IMR-90 (cell line): ENCODE measurements around the gene FBLN1. TPM values are rescaled to one million over a fixed set of nuclear protein-coding genes. Genes with fewer than 3 reads are reported as not detected.

Experiments used
- ATAC-seq: fragments of 200-7000 bp; cut with Tn5 transposase; 2 replicates; pipeline ENCODE4 v1.9.1; 2020; ENCODE audit warnings: low read depth, mild to moderate bottlenecking, moderate library complexity
- BruUV-seq: library from RNA; stranded (reverse); fragments of 400-500 nt; replicated peaks from 2 replicates; lab custom pipeline; 2021; lab: Mats Ljungman, UMichigan
- CTCF ChIA-PET: fragments of 300-600 bp; formaldehyde crosslinking; extraction: SDS; loops from one replicate; lab custom pipeline; 2021; ENCODE audit warnings: antibody characterized with exemption; lab: Yijun Ruan, JAX
- POLR2A ChIA-PET: fragments of 300-600 bp; sonication (Branson Sonifier 250); formaldehyde crosslinking; loops from one replicate; lab custom pipeline; 2022; ENCODE audit warnings: antibody characterized with exemption; ENCODE audit not compliant: unreplicated experiment; lab: Charles Lee
- DNase-seq: peaks from one replicate; pipeline ENCODE4 v3.0.0; 2013
- H2AFZ ChIP-seq: replicated peaks from 2 replicates; pipeline ENCODE3; 2013; ENCODE audit warnings: low read length, mild to moderate bottlenecking; ENCODE audit not compliant: poor library complexity
- H2AK5ac ChIP-seq: 2 replicates; pipeline ENCODE4 v1.6.1; 2013; ENCODE audit warnings: low read depth, low read length, inconsistent platforms
- H2AK9ac ChIP-seq: replicated peaks from 2 replicates; pipeline ENCODE3; 2013; ENCODE audit warnings: mild to moderate bottlenecking, low read depth, low read length, moderate library complexity; ENCODE audit not compliant: poor library complexity
- H2BK120ac ChIP-seq: 2 replicates; pipeline ENCODE4 v1.6.1; 2013; ENCODE audit warnings: low read depth, low read length, inconsistent platforms
- H2BK15ac ChIP-seq: 3 replicates; pipeline ENCODE4 v1.6.1; 2013; ENCODE audit warnings: low read depth, low read length, inconsistent platforms
- H2BK20ac ChIP-seq: 2 replicates; pipeline ENCODE4 v1.6.1; 2013; ENCODE audit warnings: low read depth, mild to moderate bottlenecking, inconsistent platforms, low read length, moderate library complexity
- H2BK5ac ChIP-seq: 2 replicates; pipeline ENCODE4 v1.6.1; 2013; ENCODE audit warnings: mild to moderate bottlenecking, low read depth, low read length, inconsistent platforms; ENCODE audit not compliant: poor library complexity, severe bottlenecking
- H3K14ac ChIP-seq: replicated peaks from 2 replicates; pipeline ENCODE4 v1.6.1; 2013; ENCODE audit warnings: low read depth, low read length, inconsistent platforms
- H3K18ac ChIP-seq: 2 replicates; pipeline ENCODE4 v1.6.1; 2013; ENCODE audit warnings: low read depth, low read length, control low read depth
- H3K23ac ChIP-seq: 2 replicates; pipeline ENCODE4 v1.6.1; 2013; ENCODE audit warnings: low read depth, low read length, inconsistent platforms
- H3K27ac ChIP-seq: 2 replicates; pipeline ENCODE4 v1.5.1; 2013; ENCODE audit warnings: mild to moderate bottlenecking, control low read depth, low read length; ENCODE audit not compliant: insufficient read depth
- H3K27me3 ChIP-seq: 2 replicates; pipeline ENCODE4 v1.6.1; 2013; ENCODE audit warnings: low read length; ENCODE audit not compliant: control insufficient read depth, insufficient read depth
- H3K36me3 ChIP-seq: 2 replicates; pipeline ENCODE4 v1.6.1; 2013; ENCODE audit warnings: low read length, mixed read lengths; ENCODE audit not compliant: control insufficient read depth, insufficient read depth
- H3K4ac ChIP-seq: 2 replicates; pipeline ENCODE4 v1.6.1; 2013; ENCODE audit warnings: low read depth, low read length, inconsistent platforms
- H3K4me1 ChIP-seq: 2 replicates; pipeline ENCODE4 v1.6.1; 2013; ENCODE audit warnings: low read length, mixed read lengths; ENCODE audit not compliant: control insufficient read depth, insufficient read depth
- H3K4me2 ChIP-seq: 2 replicates; pipeline ENCODE4 v1.6.1; 2013; ENCODE audit warnings: low read depth, mild to moderate bottlenecking, control low read depth, low read length, moderate library complexity
- H3K4me3 ChIP-seq: 2 replicates; pipeline ENCODE4 v1.5.1; 2013; ENCODE audit warnings: low read depth, mild to moderate bottlenecking, control low read depth, low read length, moderate library complexity; ENCODE audit not compliant: insufficient read depth
- H3K56ac ChIP-seq: 2 replicates; pipeline ENCODE4 v1.6.1; 2013; ENCODE audit warnings: low read length, inconsistent platforms; ENCODE audit not compliant: insufficient read depth; ENCODE audit errors: extremely low read depth
- H3K79me1 ChIP-seq, 2 experiments: 2 replicates each; pipeline ENCODE4 v1.6.1; 2013; ENCODE audit warnings: low read length in 2 of 2, inconsistent platforms in 1 of 2, low read depth in 1 of 2
- H3K9ac ChIP-seq: 2 replicates; pipeline ENCODE4 v1.6.1; 2013; ENCODE audit warnings: low read depth, low read length, control low read depth
- H3K9me1 ChIP-seq: 2 replicates; pipeline ENCODE4 v1.6.1; 2013; ENCODE audit warnings: low read length, inconsistent platforms; ENCODE audit not compliant: insufficient read depth
- H3K9me3 ChIP-seq: 2 replicates; pipeline ENCODE4 v1.6.1; 2013; ENCODE audit warnings: low read length; ENCODE audit not compliant: control insufficient read depth, insufficient read depth
- H4K20me1 ChIP-seq: 2 replicates; pipeline ENCODE4 v1.6.1; 2013; ENCODE audit warnings: low read length, inconsistent platforms; ENCODE audit not compliant: insufficient read depth
- H4K5ac ChIP-seq: 2 replicates; pipeline ENCODE4 v1.6.1; 2013; ENCODE audit warnings: mild to moderate bottlenecking, low read depth, low read length, control low read depth
- H4K8ac ChIP-seq, 2 experiments: 2 replicates each; pipeline ENCODE4 v1.6.1; 2013; ENCODE audit warnings: low read depth in 2 of 2, low read length in 2 of 2, control low read depth in 1 of 2, inconsistent platforms in 1 of 2
- H4K91ac ChIP-seq: 2 replicates; pipeline ENCODE4 v1.6.1; 2013; ENCODE audit warnings: low read depth, low read length, inconsistent platforms; ENCODE audit not compliant: insufficient read depth
- BHLHE40 ChIP-seq: fragments of 150-350 bp; IDR thresholded peaks from 2 replicates; pipeline ENCODE4 v1.6.1; 2016; ENCODE audit warnings: mild to moderate bottlenecking, low read depth, low read length
- CHD1 ChIP-seq: IDR thresholded peaks from 2 replicates; pipeline ENCODE4 v1.6.1; 2012; ENCODE audit warnings: low read depth, low read length, improper control_type of control experiment
- CTCF ChIP-seq: conservative IDR thresholded peaks from 2 replicates; pipeline ENCODE4 v1.5.1; 2012; ENCODE audit warnings: mild to moderate bottlenecking, low read depth, low read length, improper control_type of control experiment
- ELK1 ChIP-seq: fragments of 150-350 bp; IDR thresholded peaks from 2 replicates; pipeline ENCODE4 v1.6.1; 2016; ENCODE audit warnings: low read depth, mild to moderate bottlenecking, low read length, moderate library complexity, borderline replicate concordance
- FOS ChIP-seq: fragments of 150-350 bp; IDR thresholded peaks from 2 replicates; pipeline ENCODE4 v1.6.1; 2016; ENCODE audit warnings: low read depth, low read length
- MAFK ChIP-seq: IDR thresholded peaks from 2 replicates; pipeline ENCODE4 v1.6.1; 2012; ENCODE audit warnings: low read depth, low read length, improper control_type of control experiment
- MAZ ChIP-seq: IDR thresholded peaks from 2 replicates; pipeline ENCODE4 v1.6.1; 2012; ENCODE audit warnings: low read depth, mild to moderate bottlenecking, low read length, improper control_type of control experiment, moderate library complexity, borderline replicate concordance
- MXI1 ChIP-seq: IDR thresholded peaks from 2 replicates; pipeline ENCODE4 v1.6.1; 2012; ENCODE audit warnings: low read depth, mild to moderate bottlenecking, low read length, moderate library complexity, borderline replicate concordance
- NFE2L2 ChIP-seq: fragments of 150-350 bp; IDR thresholded peaks from 2 replicates; pipeline ENCODE4 v1.6.1; 2016; ENCODE audit warnings: low read depth, mild to moderate bottlenecking, low read length
- POLR2A ChIP-seq: IDR thresholded peaks from 2 replicates; pipeline ENCODE4 v1.6.1; 2012; ENCODE audit warnings: mild to moderate bottlenecking, low read depth, low read length
- RAD21 ChIP-seq: IDR thresholded peaks from 2 replicates; pipeline ENCODE4 v1.6.1; 2012; ENCODE audit warnings: low read length, improper control_type of control experiment
- RFX5 ChIP-seq: IDR thresholded peaks from 2 replicates; pipeline ENCODE4 v1.8.0; 2012; ENCODE audit warnings: low read depth, mild to moderate bottlenecking, low read length, moderate library complexity
- SMC3 ChIP-seq: fragments of 150-350 bp; IDR thresholded peaks from 2 replicates; pipeline ENCODE4 v1.6.1; 2016; ENCODE audit warnings: low read depth, mild to moderate bottlenecking, antibody characterized with exemption, low read length, moderate library complexity
- WGBS, 2 experiments: methylation state at CpG; one replicate each; pipeline versions ENCODE4 v1.1.5 to v1.1.7; 2013; ENCODE audit warnings: missing lambda C conversion rate in 2 of 2; ENCODE audit not compliant: insufficient read length in 1 of 2; ENCODE audit errors: extremely low coverage in 2 of 2; 5-methylcytosine and 5-hydroxymethylcytosine counted together
- dilution Hi-C: fragments of 300-500 bp; cut with HindIII; formaldehyde crosslinking; loops from one replicate; pipeline ENCODE4 v1.14.3; 2018; ENCODE audit warnings: low sequenced_read_pairs; ENCODE audit not compliant: unreplicated experiment
- in situ Hi-C: fragments of 300-500 bp; cut with MboI; formaldehyde crosslinking; loops from 3 replicates; pipeline ENCODE4 v1.14.3; 2019; ENCODE audit warnings: low sequenced_read_pairs, inconsistent platforms, mixed read lengths
- intact Hi-C: fragments of 100-400 bp; cut with micrococcal nuclease; formaldehyde crosslinking; loops from 2 replicates; pipeline ENCODE4 v1.10.0; 2022
- polyA plus RNA-seq, 3 experiments: library from polyadenylated mRNA; depleted of rRNA; stranded (reverse); fragments of >200 nt; gene quantifications; 2 replicates each; pipeline ENCODE4 v1.2.3, GENCODE V29; 2012; ENCODE audit warnings: low replicate concordance in 1 of 3
- total RNA-seq: library from RNA; depleted of rRNA; stranded (reverse); fragments of >200 nt; gene quantifications from 2 replicates; pipeline ENCODE4 v1.2.3, GENCODE V29; 2012
- TF ChIP-seq, protein P1 (sequence below): fragments of 150-350 bp; IDR thresholded peaks from 2 replicates; pipeline ENCODE4 v1.6.1; 2017; ENCODE audit warnings: mild to moderate bottlenecking, antibody characterized with exemption, low read length, low read depth

FBLN1 gene
- total and polyA plus RNA-seq, 2 of the 4 experiments (the other 2 are of a cell fraction): 11.3 to 87.9 TPM

DNA sequence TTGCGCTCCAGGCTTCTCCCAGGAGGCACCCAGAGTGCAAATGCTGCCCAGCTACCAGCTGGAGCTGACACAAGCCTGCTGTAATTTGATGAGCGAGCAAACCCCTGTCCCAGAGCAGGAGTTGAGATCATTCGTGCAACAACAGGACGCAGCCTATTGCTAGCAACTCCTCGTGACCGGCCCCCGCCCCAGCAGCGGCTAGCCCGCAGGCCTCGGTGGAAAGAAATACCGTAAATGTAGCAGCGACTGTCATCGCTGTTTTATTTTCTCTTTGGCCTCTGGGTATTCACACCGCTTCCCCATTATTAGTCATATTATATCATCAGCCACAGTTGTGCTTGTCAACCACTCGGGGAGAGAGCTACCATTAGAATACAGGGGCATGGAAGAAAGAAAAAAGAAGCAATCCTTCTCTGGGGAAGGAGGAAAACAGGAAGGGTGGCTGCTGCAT lies 109.8 kb downstream of the FBLN1 start:
- no peak overlapping the region for H4K5ac ChIP-seq
- peak; percentile 81 for ATAC-seq
- CTCF ChIA-PET: no interaction called here
- no TSS peak for BruUV-seq
- in situ Hi-C loops (no loop called here), dilution Hi-C loops (no loop called here), intact Hi-C loops (no loop called here)
- POLR2A ChIA-PET: no interaction called here
- H4K20me1 ChIP-seq: no peaks in the 10 kb centered on the region
- H3K23ac ChIP-seq: peak overlapping the region; percentile 17; the same call in 1 of the 2 replicates
- peak overlapping the region; percentile 80 for H2AFZ ChIP-seq
- H2AK9ac ChIP-seq: peak overlapping the region; percentile 17
- H3K4me1 ChIP-seq: peaks cover 8% of the 10 kb centered on the region
- H2BK120ac ChIP-seq: no peak overlapping the region
- H3K14ac ChIP-seq: peak overlapping the region; percentile 69
- no peak overlapping the region for H3K4me3 ChIP-seq
- H2AK5ac ChIP-seq: peak overlapping the region; percentile 5; the same call in 1 of the 2 replicates
- H3K9me3 ChIP-seq: no peaks in the 10 kb centered on the region
- no peak overlapping the region; the same call in 1 of the 2 replicates for H3K27ac ChIP-seq
- H4K91ac ChIP-seq: no peak overlapping the region
- H3K4me2 ChIP-seq: peak overlapping the region; percentile 54
- peak overlapping the region in 1 of 2 experiments; percentile 54; a peak in 1 of 4 replicates for H4K8ac ChIP-seq
- no peaks in the 10 kb centered on the region for H3K79me1 ChIP-seq
- no peak overlapping the region for H3K56ac ChIP-seq
- no peaks in the 10 kb centered on the region for H3K36me3 ChIP-seq
- WGBS, 2 experiments: no CpG with 5 or more reads among the region's 15 CpGs
- no peak overlapping the region for H2BK15ac ChIP-seq
- peak overlapping the region; percentile 48 for H3K4ac ChIP-seq
- peak; percentile 80 for DNase-seq
- no peak overlapping the region; the same call in 1 of the 2 replicates for H3K9ac ChIP-seq
- no peak overlapping the region; the same call in 1 of the 2 replicates for H3K18ac ChIP-seq
- H2BK20ac ChIP-seq: no peak overlapping the region
- no peaks in the 10 kb centered on the region for H3K27me3 ChIP-seq
- peaks cover 12% of the 10 kb centered on the region; the same call in 1 of the 2 replicates for H3K9me1 ChIP-seq
- peak overlapping the region; percentile 3 for H2BK5ac ChIP-seq
- TF ChIP-seq ELK1: no peak
- TF ChIP-seq SMC3: no peak
- TF ChIP-seq MAZ: peak; percentile 46; the same call in 1 of the 2 replicates
- no peak for TF ChIP-seq NFE2L2
- TF ChIP-seq BHLHE40: no peak
- TF ChIP-seq RAD21: no peak
- TF ChIP-seq CTCF: no peak
- TF ChIP-seq, protein P1, sequence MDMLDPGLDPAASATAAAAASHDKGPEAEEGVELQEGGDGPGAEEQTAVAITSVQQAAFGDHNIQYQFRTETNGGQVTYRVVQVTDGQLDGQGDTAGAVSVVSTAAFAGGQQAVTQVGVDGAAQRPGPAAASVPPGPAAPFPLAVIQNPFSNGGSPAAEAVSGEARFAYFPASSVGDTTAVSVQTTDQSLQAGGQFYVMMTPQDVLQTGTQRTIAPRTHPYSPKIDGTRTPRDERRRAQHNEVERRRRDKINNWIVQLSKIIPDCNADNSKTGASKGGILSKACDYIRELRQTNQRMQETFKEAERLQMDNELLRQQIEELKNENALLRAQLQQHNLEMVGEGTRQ: peak; percentile 52; the same call in 1 of the 2 replicates
- no peak for TF ChIP-seq MXI1
- no peak for TF ChIP-seq CHD1
- TF ChIP-seq MAFK: peak; percentile 38; the same call in 1 of the 2 replicates
- TF ChIP-seq POLR2A: no peak
- no peak for TF ChIP-seq FOS
- TF ChIP-seq RFX5: no peak
